Type B pancreatic cell (in vitro differentiated cells): Measurements from ENCODE around the gene NTM. TPM values are rescaled to one million over a fixed set of nuclear protein-coding genes. Genes with fewer than 3 reads are reported as not detected.
"Not testable (repeated sequence)": the region's sequence is repeated elsewhere in the genome, so short reads cannot be mapped to it uniquely, and the experiment has no call there.

Source experiments
- DNase-seq: peaks from one replicate; pipeline ENCODE4 v3.0.0; 2021; ENCODE audit warnings: mixed read lengths; ENCODE audit not compliant: unreplicated experiment; ENCODE audit errors: extremely low spot score
- H3K27ac Mint-ChIP-seq: 2 replicates; pipeline ENCODE4 v1.8.0; 2021; ENCODE audit warnings: mild to moderate bottlenecking, mixed read lengths
- H3K27me3 Mint-ChIP-seq: 2 replicates; pipeline ENCODE4 v1.8.0; 2021; ENCODE audit warnings: mixed read lengths
- H3K36me3 Mint-ChIP-seq: 2 replicates; pipeline ENCODE4 v1.8.0; 2021; ENCODE audit warnings: mixed read lengths
- H3K4me1 Mint-ChIP-seq: one replicate; pipeline ENCODE4 v1.8.0; 2021; ENCODE audit warnings: mixed read lengths; ENCODE audit not compliant: unreplicated experiment
- H3K4me3 Mint-ChIP-seq: 2 replicates; pipeline ENCODE4 v1.8.0; 2021; ENCODE audit warnings: mild to moderate bottlenecking, mixed read lengths
- H3K9me3 Mint-ChIP-seq: 2 replicates; pipeline ENCODE4 v1.8.0; 2021; ENCODE audit warnings: mixed read lengths
- total RNA-seq: library from RNA; stranded (reverse); gene quantifications from 2 replicates; pipeline ENCODE4 v1.2.1, GENCODE V29; 2021; ENCODE audit warnings: low replicate concordance
- TF ChIP-seq, protein P1 (sequence below): fragments of 200-600 bp; sonication (generic); conservative IDR thresholded peaks from 2 replicates; pipeline ENCODE4 v1.5.0; 2021; ENCODE audit warnings: antibody characterized with exemption, mild to moderate bottlenecking

The NTM gene
- total RNA-seq, 1 donor from 2014 or later, result 19.2 TPM

DNA sequence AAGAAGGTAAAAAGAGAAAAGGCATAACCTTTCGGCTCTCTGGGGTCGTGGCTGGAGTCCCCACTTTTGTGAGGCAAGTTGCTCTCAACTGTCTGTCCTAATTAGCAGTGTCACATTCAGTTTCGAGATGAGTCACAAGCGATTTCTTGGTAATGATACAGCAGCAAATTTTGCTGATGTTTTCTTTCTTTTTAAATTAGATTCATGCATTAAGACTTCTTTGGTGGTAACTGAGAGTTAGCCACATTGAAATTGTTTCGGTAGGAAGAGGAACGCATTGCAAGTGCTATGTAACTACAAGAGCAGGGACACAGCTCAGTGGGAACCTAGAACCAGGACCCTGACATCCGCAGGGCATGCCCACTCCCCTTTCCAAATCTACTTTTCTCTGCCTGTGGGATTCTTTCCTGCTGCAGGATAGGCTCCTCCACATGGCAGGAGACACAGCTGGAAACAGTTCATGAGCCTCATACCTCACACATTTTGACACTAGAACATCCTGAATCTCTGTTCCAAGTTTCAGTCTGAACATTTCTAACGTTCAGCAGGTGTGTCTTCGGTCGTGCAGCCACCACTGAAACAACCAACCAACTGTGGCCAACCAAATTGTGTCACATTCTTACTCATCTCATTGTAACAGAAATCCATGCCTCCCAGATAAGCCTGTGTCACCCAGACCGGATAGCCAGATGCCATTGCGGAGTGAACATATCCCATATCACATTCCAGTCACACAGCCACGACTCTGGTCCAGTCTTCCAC, 987.6 kb downstream of the NTM start:
- Mint-ChIP-seq H3K4me1 (no peaks in the 10 kb centered on the region), H3K27ac (no peak overlapping the region), H3K4me3 (no peak overlapping the region), H3K36me3 (no peaks in the 10 kb centered on the region), H3K27me3 (peaks cover 4% of the 10 kb centered on the region), H3K9me3 (no peaks in the 10 kb centered on the region)
- TF ChIP-seq, protein P1, sequence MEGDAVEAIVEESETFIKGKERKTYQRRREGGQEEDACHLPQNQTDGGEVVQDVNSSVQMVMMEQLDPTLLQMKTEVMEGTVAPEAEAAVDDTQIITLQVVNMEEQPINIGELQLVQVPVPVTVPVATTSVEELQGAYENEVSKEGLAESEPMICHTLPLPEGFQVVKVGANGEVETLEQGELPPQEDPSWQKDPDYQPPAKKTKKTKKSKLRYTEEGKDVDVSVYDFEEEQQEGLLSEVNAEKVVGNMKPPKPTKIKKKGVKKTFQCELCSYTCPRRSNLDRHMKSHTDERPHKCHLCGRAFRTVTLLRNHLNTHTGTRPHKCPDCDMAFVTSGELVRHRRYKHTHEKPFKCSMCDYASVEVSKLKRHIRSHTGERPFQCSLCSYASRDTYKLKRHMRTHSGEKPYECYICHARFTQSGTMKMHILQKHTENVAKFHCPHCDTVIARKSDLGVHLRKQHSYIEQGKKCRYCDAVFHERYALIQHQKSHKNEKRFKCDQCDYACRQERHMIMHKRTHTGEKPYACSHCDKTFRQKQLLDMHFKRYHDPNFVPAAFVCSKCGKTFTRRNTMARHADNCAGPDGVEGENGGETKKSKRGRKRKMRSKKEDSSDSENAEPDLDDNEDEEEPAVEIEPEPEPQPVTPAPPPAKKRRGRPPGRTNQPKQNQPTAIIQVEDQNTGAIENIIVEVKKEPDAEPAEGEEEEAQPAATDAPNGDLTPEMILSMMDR, result no peak
- DNase-seq, result no peak

GRCh38 chr11:132358573-132358953, 988.1 kb downstream of the NTM start:
- no peaks in the 10 kb centered on the region for H3K36me3 Mint-ChIP-seq
- no peaks in the 10 kb centered on the region for H3K4me1 Mint-ChIP-seq
- H3K4me3 Mint-ChIP-seq, result no peak overlapping the region
- TF ChIP-seq, protein P1, result no peak
- H3K27me3 Mint-ChIP-seq, result peaks cover 4% of the 10 kb centered on the region
- H3K9me3 Mint-ChIP-seq, result no peaks in the 10 kb centered on the region
- DNase-seq, result no peak
- no peak overlapping the region for H3K27ac Mint-ChIP-seq

DNA sequence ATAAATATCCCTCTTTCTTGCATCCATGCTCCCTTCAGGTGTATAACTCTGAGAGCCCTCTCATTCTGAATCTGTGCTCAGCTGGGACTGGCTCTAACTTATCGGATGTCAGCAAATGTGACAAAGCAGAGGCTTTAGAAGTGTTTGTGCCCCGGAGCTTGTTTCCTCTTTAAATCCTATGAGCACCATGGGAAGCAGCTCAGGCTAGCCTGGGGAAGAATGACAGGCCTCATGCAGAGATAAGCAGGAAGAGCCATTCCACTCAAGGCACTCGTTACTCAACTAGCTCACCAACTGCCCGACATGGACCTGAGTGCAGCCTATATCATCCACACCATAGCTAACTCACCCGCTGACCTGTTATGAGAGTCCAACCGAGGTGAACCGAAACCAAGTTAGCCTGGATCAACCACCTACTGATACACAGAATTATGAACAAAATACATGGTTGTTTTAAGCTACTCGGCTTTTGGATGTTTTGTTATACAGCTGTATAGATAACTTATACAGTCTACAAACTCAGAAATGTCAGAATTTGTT, 990.7 kb downstream of the NTM start:
- DNase-seq, result no peak
- TF ChIP-seq, protein P1, result no peak
- Mint-ChIP-seq H3K36me3 (no peaks in the 10 kb centered on the region), H3K4me3 (no peak overlapping the region), H3K9me3 (no peaks in the 10 kb centered on the region), H3K27me3 (peaks cover 4% of the 10 kb centered on the region), H3K27ac (no peak overlapping the region), H3K4me1 (no peaks in the 10 kb centered on the region)

GRCh38 chr11:132365650-132366049, 995.2 kb downstream of the NTM start:
- Mint-ChIP-seq H3K9me3 (no peaks in the 10 kb centered on the region), H3K27ac (no peak overlapping the region), H3K36me3 (no peaks in the 10 kb centered on the region), H3K4me3 (no peak overlapping the region), H3K27me3 (peaks cover 3% of the 10 kb centered on the region), H3K4me1 (no peaks in the 10 kb centered on the region)
- DNase-seq, result no peak
- TF ChIP-seq, protein P1, result no peak

GRCh38 chr11:132367293-132367692, 996.9 kb downstream of the NTM start:
- H3K27me3 Mint-ChIP-seq, result peaks cover 3% of the 10 kb centered on the region
- no peaks in the 10 kb centered on the region for H3K4me1 Mint-ChIP-seq
- DNase-seq, result no peak
- no peaks in the 10 kb centered on the region for H3K36me3 Mint-ChIP-seq
- H3K9me3 Mint-ChIP-seq, result no peaks in the 10 kb centered on the region
- no peak overlapping the region for H3K4me3 Mint-ChIP-seq
- TF ChIP-seq, protein P1, result no peak
- no peak overlapping the region for H3K27ac Mint-ChIP-seq

- not testable (repeated sequence) for H3K4me1 Mint-ChIP-seq, DNase-seq, H3K9me3 Mint-ChIP-seq, H3K36me3 Mint-ChIP-seq, H3K4me3 Mint-ChIP-seq, H3K27ac Mint-ChIP-seq, H3K27me3 Mint-ChIP-seq
These were observed 999.7 kb downstream of the NTM start for GRCh38 chr11:132370114-132370513.
